Body of pancreas (tissue), 4 donors: ENCODE data around the gene GAGE12H.

Source experiments
- POLR2A ChIP-seq, 3 donors: fragments of 450-650 bp; IDR thresholded peaks; one replicate each; pipeline ENCODE4 v1.6.1; 2016; ENCODE audit warnings: antibody characterized with exemption in 3 of 3, mild to moderate bottlenecking in 2 of 3
- TF ChIP-seq, protein P1 (sequence below), 7 experiments: fragments of 450-650 bp in 4 of 7; fragments of 200-600 bp in 3 of 7; sonication (generic) in 3 of 7; IDR thresholded peaks; one replicate each; pipeline ENCODE4 v1.5.1; 2016 to 2019; ENCODE audit warnings: antibody characterized with exemption in 7 of 7

DNA sequence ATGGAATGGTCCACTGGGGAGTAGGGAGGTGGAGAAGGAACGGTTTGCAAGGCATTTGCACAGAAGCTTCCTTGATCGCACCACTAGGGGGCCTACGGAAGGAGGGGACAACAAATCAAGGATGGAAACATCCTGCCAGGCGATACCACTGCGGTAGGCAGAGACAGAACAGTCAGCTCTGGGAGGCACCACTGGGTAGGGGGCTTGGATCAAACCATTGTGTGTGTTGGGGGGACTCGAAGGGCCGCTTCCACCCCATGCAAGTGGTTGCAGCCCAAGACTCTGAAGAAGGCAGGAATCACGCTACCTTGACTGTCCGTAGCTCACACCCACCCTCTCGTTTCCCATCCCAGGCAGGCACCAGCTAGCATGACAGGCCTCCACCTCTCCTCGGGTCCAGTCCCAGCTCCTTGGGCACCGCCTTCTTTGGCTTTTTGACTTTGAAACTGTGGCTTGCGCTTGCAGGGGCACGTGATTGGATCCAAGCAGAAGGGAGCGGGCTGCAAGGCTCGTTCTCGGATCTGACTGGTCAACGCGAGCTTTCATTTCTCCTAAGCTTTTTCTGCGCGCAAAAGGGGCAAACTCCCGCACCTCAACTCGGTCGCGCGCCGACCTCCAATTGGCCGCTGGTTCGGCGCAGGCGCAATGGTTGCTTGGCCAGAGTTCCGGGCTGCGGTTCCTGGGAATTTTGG lies 47.5 kb downstream of the GAGE12H start:
- no peak for TF ChIP-seq POLR2A (IDR thresholded peaks at IDR 0.05)
- TF ChIP-seq, protein P1, sequence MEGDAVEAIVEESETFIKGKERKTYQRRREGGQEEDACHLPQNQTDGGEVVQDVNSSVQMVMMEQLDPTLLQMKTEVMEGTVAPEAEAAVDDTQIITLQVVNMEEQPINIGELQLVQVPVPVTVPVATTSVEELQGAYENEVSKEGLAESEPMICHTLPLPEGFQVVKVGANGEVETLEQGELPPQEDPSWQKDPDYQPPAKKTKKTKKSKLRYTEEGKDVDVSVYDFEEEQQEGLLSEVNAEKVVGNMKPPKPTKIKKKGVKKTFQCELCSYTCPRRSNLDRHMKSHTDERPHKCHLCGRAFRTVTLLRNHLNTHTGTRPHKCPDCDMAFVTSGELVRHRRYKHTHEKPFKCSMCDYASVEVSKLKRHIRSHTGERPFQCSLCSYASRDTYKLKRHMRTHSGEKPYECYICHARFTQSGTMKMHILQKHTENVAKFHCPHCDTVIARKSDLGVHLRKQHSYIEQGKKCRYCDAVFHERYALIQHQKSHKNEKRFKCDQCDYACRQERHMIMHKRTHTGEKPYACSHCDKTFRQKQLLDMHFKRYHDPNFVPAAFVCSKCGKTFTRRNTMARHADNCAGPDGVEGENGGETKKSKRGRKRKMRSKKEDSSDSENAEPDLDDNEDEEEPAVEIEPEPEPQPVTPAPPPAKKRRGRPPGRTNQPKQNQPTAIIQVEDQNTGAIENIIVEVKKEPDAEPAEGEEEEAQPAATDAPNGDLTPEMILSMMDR (IDR thresholded peaks at IDR 0.05): peak in 2 of 7 experiments; percentile 8 to 24
